ENCODE results near the gene STX2.

DNA sequence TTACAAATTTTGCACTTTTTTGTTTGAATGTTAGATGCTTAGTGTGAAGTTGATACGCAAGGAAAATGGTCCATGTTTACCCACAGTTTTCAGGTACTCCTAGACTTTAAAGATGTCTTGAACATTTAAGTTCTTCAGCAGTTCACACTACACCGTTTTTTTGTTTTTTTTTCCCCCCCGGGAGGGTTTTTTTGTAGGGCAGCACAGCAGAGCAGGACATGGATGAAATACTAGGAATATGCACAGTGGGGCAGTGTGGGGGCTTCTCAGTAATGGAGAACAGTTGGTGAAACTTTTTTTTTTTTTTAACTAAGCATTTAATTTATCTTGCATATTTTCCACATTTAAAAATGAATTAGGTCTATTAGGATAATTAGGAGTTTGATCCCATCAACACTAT lies 37.7 kb upstream of the STX2 start:
- TF ChIP-seq CTCF (IDR thresholded peaks at IDR 0.05; ENCODE audit: low read length) = no peak
- no peak for TF ChIP-seq EZH2 (optimal IDR thresholded peaks at IDR 0.05; ENCODE audit: low read depth, low read length)
